GM19372 (cell line): ENCODE results near the gene CRHR2.

Experiments used
- ATAC-seq: cut with Tn5 transposase; IDR thresholded peaks from one replicate; pipeline ENCODE4 v1.9.1; 2021; ENCODE audit warnings: mild to moderate bottlenecking, low read depth, moderate library complexity; ENCODE audit not compliant: unreplicated experiment

CRHR2 gene

GRCh38 chr7:30634193-30634626 lies 48.0 kb downstream of the CRHR2 start:
- ATAC-seq = no peak

DNA sequence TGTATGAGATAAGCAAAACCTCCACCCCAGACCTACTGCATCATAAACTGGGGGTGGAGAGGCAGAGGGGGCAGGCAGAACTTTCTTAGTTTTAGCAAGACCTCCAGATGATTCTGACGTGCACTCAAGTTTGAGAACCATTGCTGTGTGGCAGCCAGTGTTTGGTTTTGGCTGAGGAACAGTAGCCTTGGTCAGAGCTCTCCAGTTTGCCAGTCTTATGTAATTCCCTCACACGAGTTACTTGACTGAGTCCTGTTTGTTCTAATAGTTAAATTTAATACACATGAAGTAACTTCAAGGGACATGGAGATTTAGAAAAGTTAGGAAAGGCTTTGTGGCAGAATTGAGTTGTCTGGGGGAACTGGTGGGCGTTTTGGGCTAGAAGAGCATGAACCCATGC lies 49.0 kb downstream of the CRHR2 start:
- no peak for ATAC-seq

DNA sequence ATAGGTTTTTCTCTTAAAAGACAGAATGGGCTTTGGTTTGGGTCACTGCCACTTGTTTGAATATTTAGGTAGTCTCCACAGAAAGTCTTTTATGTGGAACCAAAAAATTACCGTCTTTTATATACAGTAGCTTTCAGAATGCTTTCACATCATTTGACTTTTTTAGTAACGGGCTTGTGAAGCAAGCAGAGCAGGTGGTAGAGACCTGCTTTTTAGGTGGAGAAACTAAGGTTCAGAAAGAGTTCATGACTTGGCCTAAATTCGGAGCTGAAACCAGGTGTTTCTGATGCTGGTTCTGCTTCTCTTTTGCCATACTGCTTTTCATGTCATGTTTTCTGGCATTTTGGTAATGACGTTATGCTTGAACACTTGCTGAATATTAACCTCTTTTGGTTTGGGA lies 51.3 kb downstream of the CRHR2 start:
- ATAC-seq = no peak

DNA sequence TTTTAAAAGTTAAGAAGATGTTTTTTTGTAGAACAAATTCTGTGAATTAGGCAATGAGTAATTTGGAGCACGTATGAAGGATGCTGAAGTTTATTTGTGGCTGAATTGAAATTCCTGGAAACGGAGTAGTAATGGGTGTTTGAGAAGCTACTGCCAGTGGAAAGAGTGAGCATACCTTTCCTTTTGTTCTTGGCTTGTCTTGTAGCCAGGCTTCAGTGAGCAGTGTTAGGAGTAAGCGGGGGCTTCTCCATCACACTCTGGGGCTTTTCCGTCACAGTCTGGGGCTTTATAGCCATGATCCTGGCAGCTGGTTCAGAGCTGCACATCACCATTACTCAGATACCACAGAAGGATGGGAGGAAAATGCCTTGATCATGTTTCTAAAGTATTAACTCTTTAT lies 55.2 kb downstream of the CRHR2 start:
- ATAC-seq = no peak

DNA sequence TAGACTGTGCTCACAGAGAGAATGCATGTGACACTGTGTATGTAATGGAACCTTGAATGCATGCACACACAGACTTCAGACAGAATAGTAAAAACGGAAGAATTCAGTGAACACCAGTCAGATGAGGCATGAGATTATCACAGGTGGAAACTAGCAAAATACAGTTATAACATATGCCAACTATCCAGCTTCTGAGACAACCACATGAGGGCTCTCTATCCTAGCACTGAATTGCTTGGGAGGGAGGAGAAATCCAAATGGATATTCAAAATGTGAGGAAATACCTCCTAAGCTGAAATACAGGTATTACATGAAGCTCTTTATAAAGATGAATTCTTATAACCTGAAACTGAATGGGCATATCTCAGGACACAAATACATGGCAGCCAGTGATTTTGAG lies 57.0 kb downstream of the CRHR2 start:
- no peak for ATAC-seq

DNA sequence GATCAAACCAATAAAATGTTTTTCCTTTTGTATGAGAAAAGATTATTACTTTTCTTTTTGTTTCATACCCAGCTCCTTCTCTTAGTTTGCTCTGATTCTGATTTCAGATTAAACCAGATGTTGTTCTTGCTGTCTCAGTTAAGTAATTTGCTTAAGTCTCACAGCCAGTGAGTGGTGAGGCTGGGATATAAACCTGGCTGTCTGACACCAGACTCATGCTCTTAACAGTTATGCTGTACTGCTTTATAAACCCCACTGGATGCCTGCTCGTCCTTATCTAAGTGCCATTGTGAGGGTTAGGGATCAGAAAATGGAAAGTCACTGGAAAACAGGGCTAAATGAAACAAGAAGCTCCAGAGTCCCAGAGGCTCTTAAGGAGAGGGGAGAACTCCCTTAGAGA lies 63.3 kb downstream of the CRHR2 start:
- ATAC-seq = no peak

DNA sequence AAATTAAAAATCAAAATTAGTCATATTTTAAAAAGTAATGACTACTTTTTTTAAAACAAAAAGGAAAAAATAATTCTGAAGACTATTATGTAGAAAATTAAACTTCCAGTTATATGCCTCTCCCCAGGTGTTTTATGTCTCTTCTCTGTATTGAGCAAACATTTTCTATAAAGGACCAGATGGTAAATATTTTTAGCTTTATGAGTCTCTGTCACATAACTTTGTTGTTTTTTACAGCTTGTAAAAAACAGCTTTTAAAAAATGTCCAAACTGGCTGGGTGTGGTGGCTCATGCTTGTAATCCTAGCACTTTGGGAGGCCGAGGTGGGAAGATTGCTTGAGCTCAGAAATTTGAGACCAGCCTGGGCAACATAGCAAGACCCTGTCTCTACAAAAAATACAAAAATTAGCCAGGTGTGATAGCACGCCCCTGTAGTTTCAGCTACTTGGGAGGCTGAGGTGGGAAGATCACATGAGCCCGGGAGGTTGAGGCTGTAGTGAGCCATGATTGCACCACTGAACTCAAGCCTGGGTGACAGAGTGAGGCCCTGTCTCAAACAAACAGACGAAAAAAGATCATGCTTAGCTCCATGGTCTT lies 64.1 kb downstream of the CRHR2 start:
- no peak for ATAC-seq

DNA sequence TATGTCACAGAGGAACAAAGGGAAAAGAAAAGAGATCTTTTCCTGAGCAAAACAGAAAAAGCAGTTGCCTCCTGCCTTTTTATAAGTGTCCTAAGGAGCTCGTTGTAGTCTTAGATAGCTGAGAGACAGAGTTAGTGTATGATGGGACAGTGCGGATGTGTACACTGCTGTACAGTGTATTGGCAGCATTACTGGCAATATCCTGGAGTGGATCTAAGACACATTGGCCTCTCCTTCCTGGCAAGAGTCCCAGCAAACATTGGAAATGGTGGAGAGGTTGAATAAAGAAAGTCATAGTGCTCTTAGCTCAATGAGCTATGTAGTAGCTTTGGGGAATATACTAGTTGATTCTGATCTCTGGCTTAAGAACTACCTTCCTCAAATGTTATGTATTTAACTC lies 64.9 kb downstream of the CRHR2 start:
- ATAC-seq = no peak

DNA sequence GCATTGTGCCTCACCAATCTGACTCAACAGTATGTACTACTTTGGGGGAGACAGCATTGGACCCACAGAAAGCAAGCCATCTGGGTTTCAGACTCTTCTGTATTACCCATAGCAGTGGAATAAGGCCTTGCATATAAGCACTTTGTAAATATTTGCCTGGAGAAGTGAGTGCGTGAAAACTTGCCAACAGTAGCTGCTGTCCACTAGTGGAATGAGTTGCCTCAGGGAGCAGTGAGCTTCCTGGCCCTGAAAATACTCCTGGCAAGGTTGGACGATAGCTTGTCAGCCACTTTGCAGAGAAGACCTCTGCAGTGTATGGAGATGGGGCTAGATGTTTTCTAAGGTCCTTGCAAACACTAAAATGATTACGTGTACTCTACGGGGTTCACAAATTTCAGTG lies 65.9 kb downstream of the CRHR2 start:
- no peak for ATAC-seq

GRCh38 chr7:30613366-30614325 lies 68.6 kb downstream of the CRHR2 start:
- ATAC-seq = no peak

GRCh38 chr7:30612658-30613265 lies 69.5 kb downstream of the CRHR2 start:
- ATAC-seq = no peak

GRCh38 chr7:30605832-30606231 lies 76.4 kb downstream of the CRHR2 start:
- no peak for ATAC-seq

DNA sequence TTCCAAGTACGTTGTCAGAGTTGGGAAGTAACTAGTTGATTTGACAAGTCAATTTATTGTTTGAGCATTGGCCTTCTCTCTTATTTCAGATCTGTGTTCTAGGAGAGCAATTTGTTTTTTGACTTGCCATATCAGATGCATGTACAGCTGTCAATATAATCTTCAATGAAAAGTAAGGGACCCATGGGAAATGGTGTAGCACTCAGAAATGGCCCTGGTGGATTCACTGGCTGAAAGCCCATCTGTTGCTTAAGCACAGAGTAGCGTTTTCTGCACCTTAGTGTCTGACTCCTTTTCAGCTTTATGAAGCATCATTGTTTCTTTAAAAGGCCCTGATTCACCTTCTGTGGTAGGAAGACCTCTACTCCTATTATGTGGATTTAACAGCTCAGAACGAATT lies 77.4 kb downstream of the CRHR2 start:
- ATAC-seq = no peak
